ACC112 (cell line): ENCODE results near the gene ZNF30.
"Not testable (repeated sequence)": the region's sequence is repeated elsewhere in the genome, so short reads cannot be mapped to it uniquely, and the experiment has no call there.

Experiments
- H2AFZ ChIP-seq: fragments of 200-600 bp; sonication (generic); one replicate; pipeline ENCODE4 v1.6.0; 2017; ENCODE audit warnings: antibody characterized with exemption, low read length; ENCODE audit not compliant: unreplicated experiment
- H3K27ac ChIP-seq: fragments of 200-600 bp; sonication (generic); 2 replicates; pipeline ENCODE4 v1.5.1; 2014; ENCODE audit warnings: low read depth, mild to moderate bottlenecking, antibody characterized with exemption, low read length, moderate library complexity
- H3K27me3 ChIP-seq: fragments of 200-600 bp; sonication (generic); 2 replicates; pipeline ENCODE4 v1.6.1; 2014; ENCODE audit warnings: mild to moderate bottlenecking, antibody characterized with exemption, low read length, moderate library complexity, mixed read lengths; ENCODE audit not compliant: insufficient read depth
- H3K36me3 ChIP-seq: fragments of 200-600 bp; sonication (generic); 2 replicates; pipeline ENCODE4 v1.6.1; 2016; ENCODE audit warnings: mild to moderate bottlenecking, antibody characterized with exemption, low read length, moderate library complexity, mixed read lengths; ENCODE audit not compliant: insufficient read depth
- H3K4me1 ChIP-seq: fragments of 200-600 bp; sonication (generic); one replicate; pipeline ENCODE4 v1.6.1; 2016; ENCODE audit warnings: low read length, mixed read lengths; ENCODE audit not compliant: insufficient read depth, unreplicated experiment, control insufficient read depth
- H3K4me3 ChIP-seq: fragments of 200-600 bp; sonication (generic); 2 replicates; pipeline ENCODE4 v1.5.1; 2014; ENCODE audit warnings: mild to moderate bottlenecking, low read depth, low read length
- H3K79me2 ChIP-seq: fragments of 200-600 bp; sonication (generic); one replicate; pipeline ENCODE4 v1.6.0; 2016; ENCODE audit warnings: low read length; ENCODE audit not compliant: control insufficient read depth, unreplicated experiment, insufficient read depth

The ZNF30 gene

GRCh38 chr19:34926685-34927375, at the start of gene ZNF30:
TSS of gene ZNF30 (plus strand) at chr19:34926903. CDS start at chr19:34929948, 3,045 bp downstream.
- H2AFZ ChIP-seq: peak within 1 kb of the TSS; percentile 99
- H3K4me1 ChIP-seq: peaks cover 2% of the 10 kb centered on the region

GRCh38 chr19:34879563-34879962, 47.1 kb upstream of the ZNF30 start:
- H3K27ac ChIP-seq: no peak overlapping the region
- H3K36me3 ChIP-seq: no peaks in the 10 kb centered on the region
- no peaks in the 10 kb centered on the region for H3K4me1 ChIP-seq
- H3K4me3 ChIP-seq: no peak overlapping the region
- H2AFZ ChIP-seq: no peak overlapping the region
- peaks cover 5% of the 10 kb centered on the region; the same call in 1 of the 2 replicates for H3K27me3 ChIP-seq
- no peaks in the 10 kb centered on the region for H3K79me2 ChIP-seq

More at GRCh38 chr19:34926685-34927375, at the start of gene ZNF30:
- H3K27ac ChIP-seq: no peak within 1 kb of the TSS
- H3K36me3 ChIP-seq: no peaks in the 10 kb centered on the region
- H3K79me2 ChIP-seq: no peaks in the 10 kb centered on the region
- H3K4me3 ChIP-seq: peak within 1 kb of the TSS; percentile 79
- H3K27me3 ChIP-seq: 0 out of 2 replicates have a peak, but pooled peaks cover 4% of the 10 kb centered on the region

- peaks cover 8% of the 10 kb centered on the region; the same call in 1 of the 2 replicates for H3K27me3 ChIP-seq
- no peaks in the 10 kb centered on the region for H3K36me3 ChIP-seq
- no peaks in the 10 kb centered on the region for H3K79me2 ChIP-seq
- no peak overlapping the region for H3K4me3 ChIP-seq
- no peaks in the 10 kb centered on the region for H3K4me1 ChIP-seq
- no peak overlapping the region for H2AFZ ChIP-seq
- H3K27ac ChIP-seq: no peak overlapping the region
Measured at GRCh38 chr19:34880034-34880433, 46.7 kb upstream of the ZNF30 start.

GRCh38 chr19:34881982-34882381, 44.7 kb upstream of the ZNF30 start:
- no peaks in the 10 kb centered on the region for H3K79me2 ChIP-seq
- H3K36me3 ChIP-seq: no peaks in the 10 kb centered on the region
- no peak overlapping the region for H2AFZ ChIP-seq
- no peak overlapping the region for H3K27ac ChIP-seq
- peaks cover 8% of the 10 kb centered on the region; the same call in 1 of the 2 replicates for H3K27me3 ChIP-seq
- no peaks in the 10 kb centered on the region for H3K4me1 ChIP-seq
- no peak overlapping the region for H3K4me3 ChIP-seq

- Histone ChIP-seq H3K36me3 (no peaks in the 10 kb centered on the region), H3K79me2 (no peaks in the 10 kb centered on the region), H3K27ac (no peak overlapping the region), H2AFZ (no peak overlapping the region), H3K4me1 (no peaks in the 10 kb centered on the region), H3K27me3 (peaks cover 5% of the 10 kb centered on the region; the same call in 1 of the 2 replicates), H3K4me3 (no peak overlapping the region)
Measured at GRCh38 chr19:34888091-34888490, 38.6 kb upstream of the ZNF30 start.

GRCh38 chr19:34900245-34900644, 26.5 kb upstream of the ZNF30 start:
- no peaks in the 10 kb centered on the region for H3K4me1 ChIP-seq
- peaks cover 48% of the 10 kb centered on the region for H3K27me3 ChIP-seq
- H3K4me3 ChIP-seq: no peak overlapping the region
- no peaks in the 10 kb centered on the region for H3K79me2 ChIP-seq
- no peak overlapping the region for H3K27ac ChIP-seq
- H2AFZ ChIP-seq: no peak overlapping the region
- no peaks in the 10 kb centered on the region for H3K36me3 ChIP-seq

GRCh38 chr19:34904664-34905527, 21.8 kb upstream of the ZNF30 start:
- Histone ChIP-seq H3K27ac (no peak overlapping the region), H3K4me3 (no peak overlapping the region), H2AFZ (no peak overlapping the region), H3K27me3 (peaks cover 62% of the 10 kb centered on the region), H3K79me2 (no peaks in the 10 kb centered on the region), H3K4me1 (no peaks in the 10 kb centered on the region), H3K36me3 (no peaks in the 10 kb centered on the region)

GRCh38 chr19:34910770-34911169, 15.9 kb upstream of the ZNF30 start:
- no peak overlapping the region for H3K4me3 ChIP-seq
- H3K27me3 ChIP-seq: peaks cover 13% of the 10 kb centered on the region
- H3K4me1 ChIP-seq: no peaks in the 10 kb centered on the region
- H3K36me3 ChIP-seq: no peaks in the 10 kb centered on the region
- H3K79me2 ChIP-seq: no peaks in the 10 kb centered on the region
- H3K27ac ChIP-seq: no peak overlapping the region
- H2AFZ ChIP-seq: no peak overlapping the region

GRCh38 chr19:34917144-34917543, 9.6 kb upstream of the ZNF30 start:
- not testable (repeated sequence) for H2AFZ ChIP-seq, H3K27ac ChIP-seq, H3K79me2 ChIP-seq, H3K27me3 ChIP-seq, H3K4me1 ChIP-seq, H3K4me3 ChIP-seq, H3K36me3 ChIP-seq

GRCh38 chr19:34918190-34918589, 8.5 kb upstream of the ZNF30 start:
- Histone ChIP-seq H3K27ac (no peak overlapping the region), H3K4me3 (no peak overlapping the region), H2AFZ (no peak overlapping the region), H3K79me2 (no peaks in the 10 kb centered on the region), H3K27me3 (no peaks in the 10 kb centered on the region), H3K4me1 (no peaks in the 10 kb centered on the region), H3K36me3 (no peaks in the 10 kb centered on the region)
